HG03442 (cell line): ENCODE measurements around the gene GBF1.
"Not testable (repeated sequence)": the region's sequence is repeated elsewhere in the genome, so short reads cannot be mapped to it uniquely, and the experiment has no call there.

ENCODE experiments used
- ATAC-seq: cut with Tn5 transposase; IDR thresholded peaks from one replicate; pipeline ENCODE4 v1.9.1; 2021; ENCODE audit warnings: mild to moderate bottlenecking, moderate library complexity; ENCODE audit not compliant: unreplicated experiment

GBF1 gene

GRCh38 chr10:102301332-102301731, 56.0 kb downstream of the GBF1 start:
- ATAC-seq = not testable (repeated sequence)

DNA sequence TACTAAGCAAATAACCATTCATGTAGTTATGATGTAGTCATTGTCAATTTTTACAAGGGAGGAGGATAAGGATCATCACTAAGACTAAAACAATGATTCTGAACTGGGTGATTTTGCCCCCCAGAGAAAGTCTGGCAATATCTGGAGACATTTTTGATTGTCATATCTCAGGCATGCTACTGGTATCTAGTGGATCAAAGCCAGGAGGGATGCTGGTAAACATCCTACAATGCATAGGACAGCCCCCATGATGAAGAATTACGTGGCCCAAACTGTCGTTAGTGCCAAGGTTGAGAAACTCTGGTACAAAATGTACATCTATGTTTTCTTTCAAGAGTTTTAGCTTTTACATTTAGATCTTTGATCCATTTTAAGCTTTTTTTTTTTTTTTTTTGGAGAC, 57.3 kb downstream of the GBF1 start:
- ATAC-seq = no peak

GRCh38 chr10:102306006-102306405, 60.7 kb downstream of the GBF1 start:
- no peak for ATAC-seq

DNA sequence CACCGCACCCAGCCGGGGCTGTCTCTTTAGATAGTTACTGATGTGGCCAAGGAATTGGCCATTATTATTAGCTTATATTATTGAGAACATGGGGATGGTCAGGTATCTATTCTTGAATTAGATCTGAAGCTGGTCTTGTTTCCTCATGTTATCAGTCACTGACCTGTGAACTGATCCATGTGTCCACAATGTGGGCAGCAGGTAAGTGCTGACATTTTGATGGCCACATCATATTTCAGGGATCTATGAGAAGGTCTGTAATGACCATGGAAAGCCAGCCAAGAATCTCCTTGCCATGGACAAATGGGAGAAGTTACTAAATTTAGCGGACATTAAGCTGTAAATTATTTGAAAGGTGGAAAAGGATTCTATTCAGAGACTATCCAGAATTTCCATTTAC, 61.4 kb downstream of the GBF1 start:
- ATAC-seq = no peak

DNA sequence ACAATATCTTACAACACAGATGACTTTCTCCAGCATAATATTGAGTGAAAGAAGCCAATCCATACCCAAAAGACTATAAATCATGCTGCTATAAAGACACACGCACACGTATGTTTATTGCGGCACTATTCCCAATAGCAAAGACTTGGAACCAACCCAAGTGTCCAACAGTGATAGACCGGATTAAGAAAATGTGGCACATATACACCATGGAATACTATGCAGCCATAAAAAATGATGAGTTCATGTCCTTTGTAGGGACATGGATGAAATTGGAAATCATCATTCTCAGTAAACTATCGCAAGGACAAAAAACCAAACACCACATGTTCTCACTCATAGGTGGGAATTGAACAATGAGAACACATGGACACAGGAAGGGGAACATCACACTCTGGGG, 63.0 kb downstream of the GBF1 start:
- not testable (repeated sequence) for ATAC-seq

GRCh38 chr10:102309236-102309635, 63.9 kb downstream of the GBF1 start:
- no peak for ATAC-seq

DNA sequence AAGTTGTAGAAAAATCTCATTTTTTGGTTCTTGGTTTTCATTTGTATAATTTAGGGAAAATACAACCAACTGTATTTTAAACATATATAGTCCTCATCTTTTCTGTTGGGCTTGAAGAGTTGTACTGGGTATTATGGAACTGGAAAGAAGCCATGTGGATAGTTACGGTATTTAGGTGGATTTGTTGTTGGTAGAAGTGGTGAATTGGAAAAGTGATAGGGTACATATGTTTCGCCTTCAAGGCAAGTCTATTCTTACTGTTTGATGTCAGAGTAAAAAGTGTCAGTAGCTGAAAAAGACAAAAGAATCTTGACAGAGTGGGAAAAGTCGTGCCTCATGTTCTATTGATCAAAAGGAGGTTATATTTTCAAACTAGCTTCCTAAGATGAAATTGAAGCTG, 64.6 kb downstream of the GBF1 start:
- ATAC-seq = no peak

GRCh38 chr10:102310361-102311024, 65.2 kb downstream of the GBF1 start:
- ATAC-seq = no peak

GRCh38 chr10:102311025-102311420, 65.7 kb downstream of the GBF1 start:
- ATAC-seq = no peak

- no peak for ATAC-seq
Observed at GRCh38 chr10:102312683-102313082, 67.4 kb downstream of the GBF1 start.

DNA sequence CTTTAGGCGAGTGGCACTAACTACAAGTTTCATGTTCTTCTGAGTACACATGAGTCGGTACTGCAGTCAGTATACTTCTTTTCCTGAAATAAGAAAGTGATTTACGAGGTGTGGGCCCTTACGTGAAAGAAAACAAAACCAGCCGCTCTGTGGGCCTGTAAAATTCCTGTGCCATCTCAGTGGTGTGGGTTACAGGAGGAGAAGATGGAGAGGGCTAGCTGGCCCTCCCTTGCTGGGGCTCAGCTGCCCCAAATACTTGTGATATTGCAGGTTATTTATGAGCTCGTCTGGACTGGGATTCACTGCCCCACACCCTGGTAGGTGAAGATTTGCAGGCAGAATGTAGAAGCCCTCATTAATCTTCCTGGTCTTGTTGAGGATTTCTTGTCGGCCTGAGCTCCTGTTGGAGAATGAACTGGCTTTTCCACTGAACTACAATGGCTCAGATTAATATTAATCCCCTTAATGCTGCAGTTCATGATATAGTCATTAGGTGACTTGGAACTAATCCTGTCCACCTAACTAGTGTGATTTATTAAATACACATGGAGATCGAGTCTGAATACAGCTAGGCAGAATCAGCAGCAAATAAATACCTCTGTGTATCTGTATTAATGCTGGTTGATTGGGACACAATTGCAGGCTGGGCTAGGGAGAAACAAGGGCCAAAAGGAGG, 68.0 kb downstream of the GBF1 start:
- no peak for ATAC-seq

DNA sequence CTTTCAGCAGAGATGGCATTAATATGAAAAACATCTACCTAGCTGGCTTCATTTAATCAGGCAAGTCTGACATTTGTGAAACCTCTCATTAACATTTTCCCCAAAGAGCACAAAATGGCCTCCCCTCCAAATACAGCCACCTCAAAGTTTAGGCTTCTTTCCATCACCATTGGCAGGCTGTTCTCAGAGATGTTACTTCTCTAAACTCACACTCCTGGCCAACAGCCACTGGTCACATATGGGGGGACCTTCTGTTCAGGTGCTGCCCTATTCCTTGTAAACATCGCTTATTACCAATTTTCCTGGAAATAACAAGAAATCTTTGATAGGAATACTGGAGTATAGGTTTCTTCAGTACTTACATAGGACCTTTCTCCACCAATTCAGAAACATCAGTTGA, 69.5 kb downstream of the GBF1 start:
- ATAC-seq = no peak

DNA sequence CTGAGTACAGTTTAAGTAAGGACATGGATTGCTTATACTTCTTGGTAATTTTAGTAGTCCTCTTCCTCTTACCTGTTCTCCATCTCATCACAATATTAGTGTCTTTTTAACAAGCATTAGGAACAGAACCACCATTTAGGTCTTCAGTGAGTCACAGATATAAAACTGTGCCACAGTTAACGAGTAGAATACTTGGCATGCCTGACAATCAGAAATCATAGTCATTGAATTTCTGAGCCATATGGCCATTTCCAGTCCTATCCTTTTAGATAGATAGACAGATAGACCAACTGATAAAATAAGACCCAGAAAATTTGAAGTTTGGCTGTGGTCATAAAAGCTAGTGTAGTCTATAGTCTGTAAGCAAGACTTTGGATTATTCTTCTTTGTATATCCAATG, 71.1 kb downstream of the GBF1 start:
- ATAC-seq = no peak

DNA sequence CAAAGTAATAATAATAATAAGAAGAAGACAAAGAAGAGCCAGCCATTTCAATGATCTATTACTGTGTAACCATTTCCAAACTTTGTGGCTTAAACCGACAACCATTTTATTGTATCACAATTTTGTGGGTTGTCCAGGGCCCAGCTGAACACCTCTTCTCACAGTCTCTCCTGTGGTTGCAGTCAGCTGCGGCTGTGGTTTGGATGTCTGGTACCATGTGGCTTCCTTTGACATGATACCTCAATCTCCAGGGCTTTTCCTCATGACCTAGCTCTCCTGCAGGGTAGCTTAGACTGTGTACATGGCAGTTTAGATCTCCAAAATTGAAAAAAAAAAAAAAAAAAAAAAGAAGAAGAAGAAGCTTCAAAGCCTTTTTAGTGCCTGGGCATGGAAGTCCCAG, 77.6 kb downstream of the GBF1 start:
- no peak for ATAC-seq

GRCh38 chr10:102324061-102324460, 78.7 kb downstream of the GBF1 start:
- ATAC-seq = no peak

DNA sequence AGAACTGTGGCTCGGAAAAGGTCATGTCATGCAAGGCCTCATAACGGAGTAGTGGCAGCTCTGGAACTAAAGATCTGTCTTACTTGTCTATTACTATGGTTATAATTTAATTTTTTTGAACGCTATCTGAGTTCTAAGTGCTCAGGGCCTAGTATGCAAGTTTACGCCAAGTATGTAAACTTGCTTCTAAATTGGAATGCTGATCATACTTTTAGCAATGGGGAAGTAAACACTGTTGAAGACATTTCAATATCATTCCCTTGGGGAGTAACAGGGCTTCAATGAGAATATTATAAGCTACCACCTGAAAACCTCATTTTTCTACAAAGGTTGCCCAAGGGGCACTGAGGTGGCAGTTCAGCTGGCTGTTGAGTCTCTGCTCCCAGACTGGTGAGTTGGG, 80.7 kb downstream of the GBF1 start:
- no peak for ATAC-seq

- no peak for ATAC-seq
Observed at GRCh38 chr10:102327002-102327401, 81.7 kb downstream of the GBF1 start.

- no peak for ATAC-seq
Observed at GRCh38 chr10:102327641-102328040, 82.3 kb downstream of the GBF1 start.

DNA sequence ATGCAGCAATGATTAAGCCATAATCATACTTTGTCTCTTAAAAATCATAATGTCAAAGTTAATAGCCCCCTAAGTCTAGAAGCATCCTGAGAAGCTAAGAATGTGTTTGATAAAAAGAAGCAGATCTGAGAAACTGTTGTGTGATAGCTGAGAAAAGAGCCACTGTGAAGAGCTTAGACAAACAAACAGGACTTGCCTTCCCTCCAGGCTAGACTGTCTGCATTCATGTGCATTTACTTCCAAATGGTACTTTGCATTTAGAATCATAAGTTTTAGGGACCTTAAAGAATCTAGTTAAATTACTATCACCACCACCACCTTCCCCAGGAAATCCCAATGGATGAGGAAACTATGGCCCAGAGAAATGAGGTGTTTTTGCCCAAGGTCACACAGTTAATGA, 87.4 kb downstream of the GBF1 start:
- no peak for ATAC-seq

DNA sequence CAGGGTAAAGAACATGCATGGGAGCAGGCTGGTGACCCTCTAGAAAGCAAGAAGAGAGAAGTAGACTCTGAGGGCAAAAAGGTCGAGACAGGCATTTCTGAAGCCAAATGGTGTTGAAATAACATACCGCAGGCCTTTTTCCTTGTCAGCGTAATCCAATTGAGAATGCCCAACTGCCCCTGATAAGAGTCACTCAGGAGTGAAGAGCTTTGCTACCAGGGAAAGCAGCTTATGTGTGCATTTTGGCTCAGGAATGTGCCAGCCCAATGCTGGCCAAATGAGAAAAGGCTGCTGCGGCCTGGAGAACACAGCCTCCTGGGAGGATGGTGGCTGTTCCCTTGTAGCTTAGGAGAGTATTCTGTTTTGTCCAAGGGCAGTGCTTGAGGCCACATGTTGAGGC, 88.8 kb downstream of the GBF1 start:
- ATAC-seq = no peak

GRCh38 chr10:102335184-102335583, 89.9 kb downstream of the GBF1 start:
- no peak for ATAC-seq

DNA sequence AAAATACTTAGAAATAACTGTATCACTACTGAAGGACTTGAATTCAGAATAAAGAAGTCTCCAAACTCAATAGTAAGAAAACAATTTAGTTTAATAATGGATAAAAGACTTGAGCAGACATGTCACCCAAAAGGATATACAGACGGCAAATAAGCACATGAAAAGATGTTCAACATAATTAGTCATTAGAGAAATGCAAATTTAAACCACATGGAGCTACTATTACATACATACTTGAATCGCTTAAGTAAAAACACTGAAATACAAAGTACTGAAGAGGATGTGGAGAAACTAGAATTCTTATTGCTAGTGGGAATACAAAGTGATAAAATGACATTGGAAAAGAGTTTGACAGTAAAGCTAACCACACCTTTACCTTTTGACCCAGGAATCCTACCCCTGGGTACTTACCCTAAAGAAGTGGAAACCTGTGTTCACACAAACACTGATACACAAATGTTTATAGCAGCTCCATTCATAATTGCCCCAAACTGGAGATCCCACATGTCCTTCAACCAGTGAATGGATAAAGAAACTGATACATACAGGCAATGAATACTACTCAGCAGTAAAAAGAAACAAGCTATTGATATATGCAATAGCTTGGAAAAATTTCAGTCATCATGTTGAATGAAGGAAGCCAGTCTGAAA, 95.8 kb downstream of the GBF1 start:
- ATAC-seq = no peak
